ENCODE data around the gene ITPA. TPM values are rescaled to one million over a fixed set of nuclear protein-coding genes. Genes with fewer than 3 reads are reported as not detected.

ITPA gene
- total and polyA plus RNA-seq, 5 donors from 2014 or later: 51.1 to 97.1 (median 82.1) TPM

DNA sequence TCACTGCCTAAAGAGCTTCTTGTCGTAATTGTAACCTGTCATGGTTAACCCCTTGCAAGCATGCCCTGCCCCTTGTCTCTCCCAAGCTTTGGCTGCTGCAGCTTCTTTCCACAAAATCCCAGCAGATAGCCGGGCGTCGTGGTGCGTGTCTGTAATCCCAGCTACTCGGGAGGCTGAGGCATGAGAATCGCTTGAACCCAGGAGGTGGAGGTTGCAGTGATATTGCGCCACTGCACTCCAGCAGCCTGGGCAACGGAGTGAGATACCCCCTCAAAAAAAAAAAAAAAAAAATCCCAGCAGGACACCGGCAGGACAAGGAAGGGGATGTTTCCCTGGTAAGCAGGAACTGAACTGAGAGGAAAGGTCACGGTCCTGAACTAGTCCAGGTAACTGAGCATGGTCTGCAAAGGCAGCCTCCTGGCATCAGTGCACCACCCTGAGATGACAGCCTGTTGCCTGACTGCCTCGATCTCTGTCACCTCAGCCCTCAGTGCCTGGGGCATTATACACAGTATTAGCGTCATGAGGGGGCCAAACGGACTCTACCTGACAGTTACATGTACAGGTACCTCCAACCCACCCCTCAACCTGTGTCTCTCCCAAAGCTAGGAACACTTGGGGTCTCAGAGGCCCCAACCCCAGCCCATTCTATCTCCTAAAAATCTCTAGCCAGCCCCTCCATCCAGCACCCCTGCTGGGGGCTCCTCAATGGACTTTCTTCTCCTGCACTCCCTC lies 37.7 kb upstream of the ITPA start:
- Mint-ChIP-seq H3K27me3 (peaks cover 66% of the 10 kb centered on the region), H3K4me3 (peak overlapping the region; percentile 83 to 97 (median 87)), H3K36me3 (no peaks in the 10 kb centered on the region), H3K4me1 (peaks cover 0 to 25% (median 12%) of the 10 kb centered on the region in 4 donors), H3K9me3 (no peaks in the 10 kb centered on the region), H3K27ac (peak overlapping the region in 1 of 3 donors; percentile 86)
- Histone ChIP-seq H3K9me3 (ENCODE audit: control insufficient read depth in 2 of 2, low read length in 2 of 2) (no peaks in the 10 kb centered on the region), H3K36me3 (ENCODE audit: control insufficient read depth, insufficient read depth, low read length) (no peaks in the 10 kb centered on the region), H3K27ac (ENCODE audit: insufficient read depth, low read length, poor library complexity, severe bottlenecking) (no peak overlapping the region), H3K4me3 (ENCODE audit: low read depth, low read length) (no peak overlapping the region), H3K27me3 (ENCODE audit: control insufficient read depth, insufficient read depth, low read length) (peaks cover 11% of the 10 kb centered on the region), H3K4me1 (ENCODE audit: control insufficient read depth, insufficient read depth, low read length, poor library complexity, severe bottlenecking) (peaks cover 25% of the 10 kb centered on the region)
- DNase-seq (no peak), ATAC-seq (ENCODE audit: low read depth in 2 of 2) (no peak)

DNA sequence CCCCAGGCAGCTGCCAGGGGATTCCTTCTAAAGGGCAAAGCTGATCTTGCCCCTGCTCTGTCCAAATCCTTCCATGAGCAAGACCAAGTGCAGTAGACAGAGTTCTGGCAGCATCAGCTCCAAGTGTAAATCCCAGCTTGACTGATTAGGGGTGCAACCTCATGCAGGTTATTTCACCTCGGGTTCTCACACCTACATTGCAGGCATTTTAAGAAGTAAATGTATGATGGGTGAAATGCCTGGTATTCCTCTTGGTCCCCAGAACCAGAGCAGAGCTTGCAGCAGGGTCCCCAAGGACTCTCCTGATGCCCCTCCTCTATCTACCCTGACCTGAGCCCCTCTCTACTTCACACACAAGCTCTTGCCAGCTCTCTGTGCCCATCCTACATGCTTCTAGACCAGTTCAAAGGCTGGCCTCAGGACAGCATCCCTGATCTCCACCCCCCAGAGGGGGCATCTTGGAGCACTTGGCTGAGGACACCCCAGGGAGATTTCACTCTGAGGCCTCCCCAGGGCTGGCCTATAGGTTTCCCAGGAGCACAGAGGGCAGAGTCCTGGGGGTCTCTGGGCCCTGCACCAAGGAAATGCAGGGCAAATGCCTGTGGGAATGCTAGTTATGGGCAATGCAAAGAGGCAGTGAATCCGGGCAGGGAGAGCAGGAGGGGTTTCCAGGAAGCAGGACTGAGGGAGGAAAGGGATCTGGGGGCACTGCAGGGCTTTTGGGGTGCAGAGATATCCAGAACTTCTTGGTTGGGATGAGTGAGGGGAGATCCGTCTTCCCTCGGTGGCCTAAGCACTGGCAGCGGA lies 37.0 kb upstream of the ITPA start:
- Histone ChIP-seq H3K27ac (ENCODE audit: insufficient read depth, low read length, poor library complexity, severe bottlenecking) (no peak overlapping the region), H3K36me3 (ENCODE audit: control insufficient read depth, insufficient read depth, low read length) (no peaks in the 10 kb centered on the region), H3K4me3 (ENCODE audit: low read depth, low read length) (peak overlapping the region; percentile 55), H3K4me1 (ENCODE audit: control insufficient read depth, insufficient read depth, low read length, poor library complexity, severe bottlenecking) (peaks cover 25% of the 10 kb centered on the region), H3K9me3 (ENCODE audit: control insufficient read depth in 2 of 2, low read length in 2 of 2) (no peaks in the 10 kb centered on the region), H3K27me3 (ENCODE audit: control insufficient read depth, insufficient read depth, low read length) (peaks cover 11% of the 10 kb centered on the region)
- Mint-ChIP-seq H3K9me3 (no peaks in the 10 kb centered on the region), H3K36me3 (no peaks in the 10 kb centered on the region), H3K4me3 (peak overlapping the region; percentile 83 to 97 (median 87)), H3K27me3 (peaks cover 63% of the 10 kb centered on the region), H3K4me1 (peaks cover 0 to 25% (median 12%) of the 10 kb centered on the region in 4 donors), H3K27ac (peak overlapping the region in 2 of 3 donors; percentile 71 to 86)
- no peak for ATAC-seq (ENCODE audit: low read depth in 2 of 2)
- no peak for DNase-seq

DNA sequence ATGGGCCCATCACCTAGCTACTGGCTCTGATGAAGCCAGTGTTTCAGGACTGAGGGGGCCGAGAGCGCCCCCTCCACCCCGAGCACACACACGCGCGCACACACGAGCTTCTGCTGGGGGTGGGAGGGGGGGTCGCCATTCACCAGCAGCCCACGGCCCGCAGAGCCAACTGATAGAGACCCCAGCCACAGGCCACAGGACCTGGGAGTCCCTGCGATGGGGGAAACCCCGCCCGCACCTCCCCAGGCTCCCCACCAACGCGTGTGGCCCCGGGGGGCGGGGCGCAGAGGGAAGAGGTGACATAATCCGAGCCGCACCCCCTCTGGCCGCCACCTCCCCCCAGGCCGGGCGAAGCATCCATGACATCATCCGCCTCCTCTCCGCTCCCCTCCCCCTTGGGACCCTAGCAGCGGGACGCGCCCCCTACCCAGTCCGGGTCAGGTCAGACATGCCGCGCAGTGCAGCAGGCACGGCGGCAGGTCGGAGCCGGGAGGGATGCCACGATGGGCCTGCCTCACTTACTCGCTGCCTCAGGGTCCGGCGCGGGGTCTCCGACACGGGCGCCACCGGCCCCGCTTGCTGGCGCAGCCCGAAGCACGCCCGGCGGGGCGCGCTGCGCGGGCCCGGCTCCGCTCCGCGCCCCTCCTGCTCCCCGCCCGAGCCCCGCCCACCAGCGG lies 36.2 kb upstream of the ITPA start, which contains the start of gene LZTS3:
Gene LZTS3 (minus strand): TSS at position 617 of the 677 bp plus-strand sequence. CDS start 6,386 bp downstream, outside the sequence.
- H3K27me3 Mint-ChIP-seq: peaks cover 59% of the 10 kb centered on the region
- peak; percentile 74 to 76 for ATAC-seq (ENCODE audit: low read depth in 2 of 2)

DNA sequence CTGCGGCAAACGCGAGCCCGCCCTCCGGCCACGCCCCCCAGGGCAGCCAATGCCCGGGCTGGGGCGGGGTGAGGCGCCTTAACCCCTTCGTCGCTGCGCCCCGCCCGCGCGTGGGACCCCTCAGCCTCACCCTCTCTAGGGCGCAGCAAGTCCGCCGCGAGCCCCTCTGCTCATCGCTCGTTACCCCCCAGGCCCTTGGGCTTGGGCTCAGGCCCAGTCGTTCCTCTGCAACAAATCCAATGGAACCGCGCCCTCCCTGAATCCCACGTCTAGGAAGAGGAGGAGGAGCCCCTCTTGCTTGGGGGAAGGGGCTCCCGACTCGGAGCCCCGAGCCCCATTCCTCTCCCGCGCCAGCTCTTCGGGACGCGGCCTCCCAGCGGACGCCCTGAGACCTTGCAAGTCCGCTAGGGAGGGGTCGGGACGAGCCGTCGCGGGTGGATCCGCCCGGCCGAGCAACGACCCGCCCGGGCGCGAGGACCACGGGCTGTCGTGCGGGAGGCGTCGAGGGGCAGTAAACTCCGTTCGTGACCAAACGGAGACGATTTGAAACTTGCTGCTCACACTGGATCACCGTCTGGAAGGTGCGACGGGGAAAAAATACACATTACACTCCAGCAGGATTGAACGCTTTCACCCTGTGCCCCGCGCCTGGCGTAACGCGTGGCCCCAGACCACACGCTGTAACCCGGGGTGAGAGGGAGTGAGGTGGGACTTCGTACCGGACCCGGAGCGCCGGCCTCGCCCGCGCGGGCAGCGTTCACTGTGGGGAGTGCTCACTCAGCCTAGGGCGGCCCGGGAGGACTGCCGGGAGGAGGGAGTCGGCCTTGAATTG lies 35.5 kb upstream of the ITPA start:
- Mint-ChIP-seq H3K36me3 (no peaks in the 10 kb centered on the region), H3K4me1 (peaks cover 2 to 17% (median 12%) of the 10 kb centered on the region in 4 donors), H3K27me3 (peaks cover 53% of the 10 kb centered on the region), H3K9me3 (no peaks in the 10 kb centered on the region), H3K27ac (peak overlapping the region in 2 of 3 donors; percentile 38 to 59), H3K4me3 (peak overlapping the region; percentile 81 to 91 (median 84))
- Histone ChIP-seq H3K4me1 (ENCODE audit: control insufficient read depth, insufficient read depth, low read length, poor library complexity, severe bottlenecking) (peaks cover 18% of the 10 kb centered on the region), H3K36me3 (ENCODE audit: control insufficient read depth, insufficient read depth, low read length) (no peaks in the 10 kb centered on the region), H3K27ac (ENCODE audit: insufficient read depth, low read length, poor library complexity, severe bottlenecking) (no peak overlapping the region), H3K27me3 (ENCODE audit: control insufficient read depth, insufficient read depth, low read length) (peaks cover 9% of the 10 kb centered on the region), H3K4me3 (ENCODE audit: low read depth, low read length) (peak overlapping the region; percentile 44), H3K9me3 (ENCODE audit: control insufficient read depth in 2 of 2, low read length in 2 of 2) (no peaks in the 10 kb centered on the region)
- peak; percentile 88 to 91 for ATAC-seq (ENCODE audit: low read depth in 2 of 2)
- DNase-seq: peak; percentile 82 to 89 (median 88)

More for the DNA sequence above, 36.2 kb upstream of the ITPA start, which contains the start of gene LZTS3:
- peaks cover 11% of the 10 kb centered on the region for H3K27me3 ChIP-seq (ENCODE audit: control insufficient read depth, insufficient read depth, low read length)
- H3K4me1 ChIP-seq (ENCODE audit: control insufficient read depth, insufficient read depth, low read length, poor library complexity, severe bottlenecking): peaks cover 22% of the 10 kb centered on the region
- Mint-ChIP-seq H3K27ac (peak within 1 kb of the TSS in 2 of 3 donors; percentile 71 to 86), H3K4me3 (peak within 1 kb of the TSS; percentile 83 to 97 (median 87)), H3K36me3 (no peaks in the 10 kb centered on the region), H3K4me1 (peaks cover 2 to 22% (median 12%) of the 10 kb centered on the region in 4 donors), H3K9me3 (no peaks in the 10 kb centered on the region)
- H3K4me3 ChIP-seq (ENCODE audit: low read depth, low read length): peak within 1 kb of the TSS; percentile 55
- DNase-seq: peak; percentile 73 to 87 (median 85)
- H3K36me3 ChIP-seq (ENCODE audit: control insufficient read depth, insufficient read depth, low read length): no peaks in the 10 kb centered on the region
- H3K9me3 ChIP-seq (ENCODE audit: control insufficient read depth in 2 of 2, low read length in 2 of 2): no peaks in the 10 kb centered on the region
- peak within 1 kb of the TSS; percentile 86 for H3K27ac ChIP-seq (ENCODE audit: insufficient read depth, low read length, poor library complexity, severe bottlenecking)

DNA sequence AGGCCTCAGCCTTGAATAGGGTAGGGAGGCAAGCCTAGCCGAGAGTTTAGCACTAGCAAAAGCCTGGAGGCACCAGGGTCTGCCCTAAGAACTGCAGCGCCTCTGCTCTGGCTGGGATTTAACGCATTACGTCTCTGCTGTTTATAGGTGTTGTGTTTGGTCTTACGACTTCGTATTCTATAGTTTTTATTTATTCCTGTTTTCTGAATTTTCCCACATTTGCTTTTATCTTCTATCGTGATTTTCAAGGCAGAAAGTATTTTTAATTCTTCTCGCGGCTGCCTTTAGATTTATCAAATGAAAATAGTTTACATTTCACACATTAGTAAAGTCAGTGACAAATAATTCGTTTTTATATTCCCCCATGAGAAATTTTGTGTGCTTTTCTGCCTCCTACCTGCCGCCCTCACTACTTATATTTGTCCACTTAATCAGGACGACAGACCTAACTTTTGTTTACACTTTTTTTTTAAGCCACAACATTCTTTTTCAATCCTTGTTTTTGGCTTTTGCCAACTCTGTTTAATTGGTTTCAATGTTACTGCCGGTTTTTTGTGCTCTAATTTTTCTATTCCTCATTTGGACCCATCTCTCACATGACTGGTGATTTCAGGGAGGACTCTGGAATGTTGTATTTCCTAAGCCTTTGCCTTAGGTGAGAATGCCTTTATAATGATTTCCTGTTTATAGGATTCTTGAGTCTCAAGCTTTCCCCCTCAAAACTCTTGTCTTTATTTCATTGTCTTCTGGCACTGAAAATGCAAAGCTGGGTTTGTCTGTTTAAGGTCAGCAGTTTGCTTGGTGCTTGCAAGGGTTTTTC lies 34.6 kb upstream of the ITPA start:
- ATAC-seq (ENCODE audit: low read depth in 2 of 2): no peak
- peak overlapping the region in 2 of 3 donors; percentile 38 to 59 for H3K27ac Mint-ChIP-seq
- H3K27me3 ChIP-seq (ENCODE audit: control insufficient read depth, insufficient read depth, low read length): peaks cover 8% of the 10 kb centered on the region
- H3K4me1 ChIP-seq (ENCODE audit: control insufficient read depth, insufficient read depth, low read length, poor library complexity, severe bottlenecking): peaks cover 18% of the 10 kb centered on the region
- peak overlapping the region; percentile 81 to 91 (median 84) for H3K4me3 Mint-ChIP-seq
- no peak for DNase-seq
- H3K27me3 Mint-ChIP-seq: peaks cover 44% of the 10 kb centered on the region
- peak overlapping the region; percentile 50 for H3K4me3 ChIP-seq (ENCODE audit: low read depth, low read length)
- H3K9me3 ChIP-seq (ENCODE audit: control insufficient read depth in 2 of 2, low read length in 2 of 2): no peaks in the 10 kb centered on the region
- H3K9me3 Mint-ChIP-seq: no peaks in the 10 kb centered on the region
- H3K36me3 Mint-ChIP-seq: no peaks in the 10 kb centered on the region
- peaks cover 2 to 17% (median 12%) of the 10 kb centered on the region in 4 donors for H3K4me1 Mint-ChIP-seq
- H3K27ac ChIP-seq (ENCODE audit: insufficient read depth, low read length, poor library complexity, severe bottlenecking): no peak overlapping the region
- no peaks in the 10 kb centered on the region for H3K36me3 ChIP-seq (ENCODE audit: control insufficient read depth, insufficient read depth, low read length)

DNA sequence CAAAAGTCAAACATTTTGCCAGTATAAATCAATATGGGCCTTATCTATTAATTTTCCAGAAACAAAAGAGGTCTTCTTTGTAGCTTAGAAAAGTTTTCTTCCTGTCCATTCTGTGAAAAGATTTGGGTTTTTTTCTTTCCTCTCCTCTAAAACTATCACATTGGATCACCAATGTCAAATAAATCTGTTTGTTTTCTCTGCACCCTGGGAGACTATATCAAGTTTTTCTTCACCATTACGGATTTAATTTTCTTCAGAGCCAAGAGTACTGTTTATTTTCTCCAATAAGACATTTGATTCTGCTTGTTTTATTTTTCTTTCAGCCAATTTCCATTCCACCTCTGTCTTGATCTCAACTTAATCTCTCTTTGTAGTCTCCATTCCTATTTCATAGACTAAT lies 34.0 kb upstream of the ITPA start:
- H3K36me3 Mint-ChIP-seq: no peaks in the 10 kb centered on the region
- peaks cover 43% of the 10 kb centered on the region for H3K27me3 Mint-ChIP-seq
- no peak for ATAC-seq (ENCODE audit: low read depth in 2 of 2)
- Histone ChIP-seq H3K27me3 (ENCODE audit: control insufficient read depth, insufficient read depth, low read length) (peaks cover 8% of the 10 kb centered on the region), H3K4me1 (ENCODE audit: control insufficient read depth, insufficient read depth, low read length, poor library complexity, severe bottlenecking) (peaks cover 18% of the 10 kb centered on the region), H3K27ac (ENCODE audit: insufficient read depth, low read length, poor library complexity, severe bottlenecking) (no peak overlapping the region), H3K36me3 (ENCODE audit: control insufficient read depth, insufficient read depth, low read length) (no peaks in the 10 kb centered on the region), H3K4me3 (ENCODE audit: low read depth, low read length) (no peak overlapping the region), H3K9me3 (ENCODE audit: control insufficient read depth in 2 of 2, low read length in 2 of 2) (no peaks in the 10 kb centered on the region)
- peaks cover 2 to 17% (median 12%) of the 10 kb centered on the region in 4 donors for H3K4me1 Mint-ChIP-seq
- DNase-seq: no peak
- no peaks in the 10 kb centered on the region for H3K9me3 Mint-ChIP-seq
- H3K4me3 Mint-ChIP-seq: peak overlapping the region in 3 of 4 donors; percentile 13 to 83 (median 24)
- peak overlapping the region in 1 of 3 donors; percentile 34 for H3K27ac Mint-ChIP-seq
